ACC112 (cell line): Measurements from ENCODE around the gene ADRB1.

Experiments used
- H2AFZ ChIP-seq: fragments of 200-600 bp; sonication (generic); one replicate; pipeline ENCODE4 v1.6.0; 2017; ENCODE audit warnings: antibody characterized with exemption, low read length; ENCODE audit not compliant: unreplicated experiment
- H3K27ac ChIP-seq: fragments of 200-600 bp; sonication (generic); 2 replicates; pipeline ENCODE4 v1.5.1; 2014; ENCODE audit warnings: low read depth, mild to moderate bottlenecking, antibody characterized with exemption, low read length, moderate library complexity
- H3K27me3 ChIP-seq: fragments of 200-600 bp; sonication (generic); 2 replicates; pipeline ENCODE4 v1.6.1; 2014; ENCODE audit warnings: mild to moderate bottlenecking, antibody characterized with exemption, low read length, moderate library complexity, mixed read lengths; ENCODE audit not compliant: insufficient read depth
- H3K36me3 ChIP-seq: fragments of 200-600 bp; sonication (generic); 2 replicates; pipeline ENCODE4 v1.6.1; 2016; ENCODE audit warnings: mild to moderate bottlenecking, antibody characterized with exemption, low read length, moderate library complexity, mixed read lengths; ENCODE audit not compliant: insufficient read depth
- H3K4me1 ChIP-seq: fragments of 200-600 bp; sonication (generic); one replicate; pipeline ENCODE4 v1.6.1; 2016; ENCODE audit warnings: low read length, mixed read lengths; ENCODE audit not compliant: insufficient read depth, unreplicated experiment, control insufficient read depth
- H3K4me3 ChIP-seq: fragments of 200-600 bp; sonication (generic); 2 replicates; pipeline ENCODE4 v1.5.1; 2014; ENCODE audit warnings: mild to moderate bottlenecking, low read depth, low read length
- H3K79me2 ChIP-seq: fragments of 200-600 bp; sonication (generic); one replicate; pipeline ENCODE4 v1.6.0; 2016; ENCODE audit warnings: low read length; ENCODE audit not compliant: control insufficient read depth, unreplicated experiment, insufficient read depth

The ADRB1 gene

GRCh38 chr10:114015708-114016107 lies 28.0 kb upstream of the ADRB1 start:
- no peak overlapping the region for H2AFZ ChIP-seq
- no peaks in the 10 kb centered on the region for H3K4me1 ChIP-seq
- H3K27me3 ChIP-seq = peaks cover 35% of the 10 kb centered on the region
- no peak overlapping the region for H3K4me3 ChIP-seq
- no peaks in the 10 kb centered on the region for H3K36me3 ChIP-seq
- no peaks in the 10 kb centered on the region for H3K79me2 ChIP-seq
- no peak overlapping the region for H3K27ac ChIP-seq

DNA sequence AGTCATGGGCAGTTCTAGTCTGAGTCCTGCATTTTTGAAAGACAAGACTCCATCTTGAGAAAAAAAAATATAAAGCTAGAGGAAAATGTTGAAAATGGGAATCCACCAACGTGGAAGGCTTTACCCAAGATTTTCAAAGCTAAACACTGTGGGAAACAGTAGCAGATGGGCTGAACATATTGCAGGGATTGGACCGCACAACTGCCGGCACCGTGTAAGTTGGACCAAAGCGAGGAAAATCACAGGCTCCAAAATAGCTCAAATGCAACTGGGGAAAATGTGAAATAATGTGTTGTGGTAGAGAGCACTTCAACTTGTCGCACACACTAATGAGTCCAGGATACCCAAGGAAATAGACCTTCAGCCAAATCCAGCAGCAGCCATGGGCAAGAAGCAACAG lies 26.4 kb upstream of the ADRB1 start:
- H3K36me3 ChIP-seq = no peaks in the 10 kb centered on the region
- H3K4me1 ChIP-seq = no peaks in the 10 kb centered on the region
- no peak overlapping the region for H3K4me3 ChIP-seq

DNA sequence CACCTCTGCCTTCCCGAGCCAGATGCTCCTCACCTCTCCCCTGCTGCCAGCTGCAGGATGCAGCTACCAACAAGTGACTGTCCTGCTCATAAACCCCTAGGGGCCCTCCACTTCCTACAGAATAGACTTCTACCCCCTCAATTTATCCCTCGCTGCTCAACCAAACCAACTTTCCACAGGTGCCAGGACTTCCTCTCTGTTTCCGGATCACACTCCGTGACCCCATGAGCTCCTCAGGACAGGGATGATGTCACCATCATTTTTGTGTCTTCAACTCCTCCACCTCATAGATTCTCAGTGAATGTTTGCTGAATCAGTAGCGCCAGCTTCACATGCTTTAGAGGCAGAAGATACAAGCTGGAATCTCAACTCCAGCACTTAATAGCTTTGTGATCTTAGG lies 25.8 kb upstream of the ADRB1 start:
- no peak overlapping the region for H3K27ac ChIP-seq

More for the DNA sequence above, 26.4 kb upstream of the ADRB1 start:
- Histone ChIP-seq H3K27me3 (peaks cover 46% of the 10 kb centered on the region), H3K27ac (no peak overlapping the region), H2AFZ (no peak overlapping the region), H3K79me2 (no peaks in the 10 kb centered on the region)

DNA sequence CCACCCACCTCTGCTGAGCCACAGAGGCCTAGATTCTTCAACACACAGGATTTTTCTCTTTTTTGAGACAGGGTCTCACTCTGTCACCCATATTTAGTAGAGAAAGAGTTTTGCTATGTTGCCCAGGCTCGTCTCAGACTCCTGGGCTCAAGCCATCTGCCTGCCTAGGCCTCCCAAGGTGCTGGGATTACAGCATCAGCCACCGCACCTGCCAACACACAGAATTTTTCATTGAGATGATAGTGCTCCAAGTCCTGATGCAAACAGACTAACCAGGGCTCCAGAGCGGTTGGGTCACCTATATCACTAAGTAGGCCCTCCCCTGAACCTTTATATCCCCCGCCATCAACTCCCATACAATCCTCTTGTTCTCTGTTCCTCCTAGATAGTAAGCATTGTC lies 24.4 kb upstream of the ADRB1 start:
- Histone ChIP-seq H3K4me3 (no peak overlapping the region), H3K36me3 (no peaks in the 10 kb centered on the region), H3K27ac (no peak overlapping the region), H3K79me2 (no peaks in the 10 kb centered on the region), H2AFZ (no peak overlapping the region), H3K27me3 (peaks cover 45% of the 10 kb centered on the region), H3K4me1 (no peaks in the 10 kb centered on the region)

More for the DNA sequence above, 25.8 kb upstream of the ADRB1 start:
- Histone ChIP-seq H3K27me3 (peaks cover 51% of the 10 kb centered on the region), H3K4me1 (no peaks in the 10 kb centered on the region), H3K4me3 (no peak overlapping the region), H2AFZ (no peak overlapping the region), H3K36me3 (no peaks in the 10 kb centered on the region), H3K79me2 (no peaks in the 10 kb centered on the region)

GRCh38 chr10:114021154-114021553 lies 22.5 kb upstream of the ADRB1 start:
- H2AFZ ChIP-seq = no peak overlapping the region
- H3K4me3 ChIP-seq = no peak overlapping the region
- peaks cover 28% of the 10 kb centered on the region for H3K27me3 ChIP-seq
- H3K27ac ChIP-seq = no peak overlapping the region
- H3K4me1 ChIP-seq = peaks cover 16% of the 10 kb centered on the region
- no peaks in the 10 kb centered on the region for H3K36me3 ChIP-seq
- H3K79me2 ChIP-seq = no peaks in the 10 kb centered on the region

GRCh38 chr10:114021717-114022680 lies 21.7 kb upstream of the ADRB1 start:
- Histone ChIP-seq H3K27me3 (peaks cover 21% of the 10 kb centered on the region), H3K79me2 (no peaks in the 10 kb centered on the region), H3K4me1 (peaks cover 24% of the 10 kb centered on the region), H3K27ac (no peak overlapping the region), H3K4me3 (no peak overlapping the region), H2AFZ (no peak overlapping the region), H3K36me3 (no peaks in the 10 kb centered on the region)

- H3K27me3 ChIP-seq = peaks cover 16% of the 10 kb centered on the region; the same call in 1 of the 2 replicates
- no peak overlapping the region for H3K27ac ChIP-seq
- H2AFZ ChIP-seq = no peak overlapping the region
- no peak overlapping the region for H3K4me3 ChIP-seq
- peaks cover 29% of the 10 kb centered on the region for H3K4me1 ChIP-seq
- no peaks in the 10 kb centered on the region for H3K79me2 ChIP-seq
- no peaks in the 10 kb centered on the region for H3K36me3 ChIP-seq
These were observed 20.7 kb upstream of the ADRB1 start for GRCh38 chr10:114022766-114023597.

DNA sequence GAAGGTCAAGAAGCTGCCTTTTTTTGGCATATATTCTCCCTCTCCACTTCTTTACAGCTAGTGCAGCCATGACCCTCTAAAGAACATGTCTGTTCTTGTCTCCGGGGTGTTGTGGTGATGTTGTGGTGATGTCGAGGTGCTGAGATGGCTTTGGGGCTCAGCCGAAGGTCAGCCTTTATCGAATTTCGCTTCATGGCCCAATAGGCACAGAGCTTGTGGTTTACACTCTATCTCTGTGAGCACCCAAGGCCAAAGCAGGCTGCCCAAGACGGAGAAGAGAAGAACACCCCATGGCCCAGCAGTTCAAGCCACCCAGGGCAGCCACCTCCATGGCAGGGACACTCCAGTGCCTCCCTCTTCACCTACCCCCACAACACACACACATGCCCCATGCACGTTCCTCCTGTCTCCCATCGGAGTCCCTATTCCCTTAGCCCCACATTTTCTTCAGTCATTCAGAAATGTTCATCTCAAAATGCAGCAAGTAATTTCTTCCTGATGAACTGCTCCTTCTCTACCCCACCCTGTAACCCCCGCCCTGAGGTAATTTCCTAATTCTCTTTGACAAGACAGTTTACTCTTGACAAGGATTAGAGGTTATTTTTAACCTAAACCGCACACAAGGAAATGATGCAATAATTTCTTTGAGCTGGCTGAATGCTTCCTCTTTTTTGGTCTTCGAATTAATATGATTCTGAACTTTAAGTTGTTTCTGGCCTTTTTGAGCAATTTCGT lies 18.6 kb upstream of the ADRB1 start:
- Histone ChIP-seq H3K4me3 (no peak overlapping the region), H3K27me3 (peaks cover 16% of the 10 kb centered on the region; the same call in 1 of the 2 replicates), H3K27ac (peak overlapping the region; percentile 86), H3K4me1 (peaks cover 29% of the 10 kb centered on the region), H2AFZ (no peak overlapping the region), H3K79me2 (no peaks in the 10 kb centered on the region), H3K36me3 (no peaks in the 10 kb centered on the region)

GRCh38 chr10:114025611-114026130 lies 18.0 kb upstream of the ADRB1 start:
- no peak overlapping the region for H2AFZ ChIP-seq
- peaks cover 16% of the 10 kb centered on the region; the same call in 1 of the 2 replicates for H3K27me3 ChIP-seq
- H3K79me2 ChIP-seq = no peaks in the 10 kb centered on the region
- H3K36me3 ChIP-seq = no peaks in the 10 kb centered on the region
- H3K27ac ChIP-seq = peak overlapping the region; percentile 86
- peaks cover 29% of the 10 kb centered on the region for H3K4me1 ChIP-seq
- no peak overlapping the region for H3K4me3 ChIP-seq
